HG03460 (cell line): ENCODE measurements around the gene ADGRV1.

ENCODE experiments used
- ATAC-seq: cut with Tn5 transposase; IDR thresholded peaks from one replicate; pipeline ENCODE4 v1.9.1; 2021; ENCODE audit not compliant: unreplicated experiment

The ADGRV1 gene

DNA sequence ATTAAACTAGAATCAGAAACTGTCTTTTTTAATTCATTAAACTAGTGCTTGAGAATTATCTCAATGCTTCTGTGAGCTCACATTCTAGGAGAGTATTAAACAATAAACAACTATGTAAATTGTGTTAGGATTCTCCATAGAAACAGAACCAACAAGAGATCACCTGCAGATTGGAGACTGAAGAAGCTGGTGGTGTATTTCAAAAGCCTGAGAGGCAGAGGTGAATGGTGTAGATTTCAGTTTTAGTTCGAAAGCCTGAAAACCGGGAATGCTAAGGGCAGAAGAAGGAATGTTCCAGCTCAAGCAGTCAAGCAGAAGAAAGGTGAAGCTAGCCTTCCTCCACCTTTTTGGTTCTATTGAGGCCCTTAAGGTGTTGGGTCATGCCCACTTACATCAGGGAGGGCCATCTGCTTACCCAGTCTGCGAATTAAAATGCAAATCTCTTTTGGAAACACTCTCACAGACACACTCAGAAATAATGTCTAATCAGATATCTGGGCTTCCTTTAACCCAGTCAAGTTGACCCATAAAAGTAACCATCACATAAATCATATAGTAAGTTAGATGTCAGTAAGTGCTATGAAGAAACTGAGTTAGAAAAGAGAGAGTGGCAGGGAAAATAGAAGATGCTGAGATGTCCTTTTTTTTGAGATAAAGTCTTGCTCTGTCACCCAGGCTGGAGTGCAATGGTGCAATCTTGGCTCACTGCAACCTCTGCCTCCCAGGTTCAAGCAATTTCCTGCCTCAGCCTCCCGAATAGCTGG lies 533.1 kb downstream of the ADGRV1 start:
- no peak for ATAC-seq

DNA sequence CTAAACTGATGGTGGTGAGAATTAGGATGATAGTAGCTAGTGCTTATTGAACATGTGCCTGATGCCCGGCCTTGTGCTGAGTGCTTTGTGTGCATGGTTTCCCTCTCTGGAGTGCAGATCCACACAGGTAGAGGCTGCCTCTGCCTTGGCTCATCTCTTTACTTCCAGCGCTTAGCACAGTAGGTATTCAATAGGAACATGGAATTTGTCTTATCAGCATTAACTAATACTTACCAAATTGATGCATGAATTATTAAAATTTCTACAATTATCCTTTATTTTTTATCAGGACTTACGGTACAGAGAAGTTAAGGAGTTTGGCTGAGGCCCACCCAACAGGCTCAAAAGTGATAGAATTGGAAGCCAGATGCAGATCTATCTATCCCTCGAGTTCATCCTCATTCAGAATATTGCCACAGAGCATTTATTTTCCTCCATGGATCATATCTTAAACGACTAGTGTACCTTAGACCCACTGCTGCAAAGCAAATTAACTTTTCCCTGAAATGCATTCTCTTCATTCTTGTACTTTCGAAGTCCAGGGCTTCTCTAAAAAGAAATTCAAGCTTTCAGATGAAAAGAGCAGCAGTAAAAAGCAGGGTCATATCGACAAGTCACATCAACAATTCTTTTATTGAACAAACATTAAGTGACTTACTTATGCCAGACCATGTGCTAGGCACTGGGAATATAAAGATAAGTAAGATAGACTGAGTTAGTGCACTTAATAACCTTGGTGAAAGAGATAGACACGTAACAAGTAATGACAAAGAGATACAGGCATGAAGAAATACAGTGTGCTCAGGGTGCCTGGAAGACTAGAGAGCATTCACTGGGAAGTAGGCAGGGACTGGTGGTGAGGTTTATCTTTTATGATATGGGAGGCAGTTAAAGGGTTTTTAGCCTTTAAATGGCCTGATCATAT lies 534.5 kb downstream of the ADGRV1 start:
- no peak for ATAC-seq

DNA sequence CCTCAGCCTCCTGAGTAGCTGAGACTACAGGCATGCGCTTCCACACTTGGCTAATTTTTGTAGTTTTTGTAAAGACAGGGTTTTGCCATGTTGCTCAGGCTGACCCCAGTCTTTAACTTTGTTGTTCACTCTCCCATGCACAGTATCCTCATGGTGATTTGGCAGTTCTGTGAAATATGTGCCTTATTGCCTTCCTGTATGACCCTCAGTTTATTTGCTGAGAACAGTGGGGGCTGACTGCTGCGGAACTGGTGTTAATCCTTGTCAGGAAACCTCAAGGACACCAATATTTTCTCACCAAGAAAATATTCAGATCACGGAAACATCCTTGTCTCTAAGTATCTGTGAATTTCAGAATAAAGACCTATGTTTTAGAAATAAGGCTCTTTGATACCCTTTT lies 536.7 kb downstream of the ADGRV1 start:
- no peak for ATAC-seq

- ATAC-seq = no peak
These were observed 537.3 kb downstream of the ADGRV1 start for GRCh38 chr5:91095786-91096385.

- ATAC-seq = no peak
These were observed 539.9 kb downstream of the ADGRV1 start for GRCh38 chr5:91098541-91098940.

- ATAC-seq = peak; percentile 96
These were observed 543.2 kb downstream of the ADGRV1 start for GRCh38 chr5:91101600-91102379.

- no peak for ATAC-seq
These were observed 544.9 kb downstream of the ADGRV1 start for GRCh38 chr5:91103353-91104061.

GRCh38 chr5:91104062-91104448 lies 545.5 kb downstream of the ADGRV1 start:
- no peak for ATAC-seq

GRCh38 chr5:91106842-91107511 lies 548.4 kb downstream of the ADGRV1 start:
- no peak for ATAC-seq

DNA sequence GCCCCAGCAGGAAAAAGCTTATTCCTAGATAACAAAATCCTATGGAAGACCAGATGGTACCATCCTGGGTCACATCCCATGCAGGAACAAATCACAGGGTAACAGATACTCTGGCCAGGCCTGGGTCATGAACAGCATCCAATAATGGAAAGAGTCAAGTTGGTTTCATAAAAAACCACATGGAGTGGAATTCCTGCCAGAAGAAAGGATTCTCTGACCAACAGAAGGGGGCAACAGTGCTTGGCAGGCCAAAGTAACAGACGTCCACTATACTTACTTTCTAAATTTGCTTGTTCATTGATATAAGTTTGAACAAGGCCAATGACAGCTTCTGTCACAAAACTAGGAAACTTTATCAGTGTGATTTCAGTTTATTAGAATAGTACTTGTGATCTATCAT lies 551.0 kb downstream of the ADGRV1 start:
- ATAC-seq = no peak

DNA sequence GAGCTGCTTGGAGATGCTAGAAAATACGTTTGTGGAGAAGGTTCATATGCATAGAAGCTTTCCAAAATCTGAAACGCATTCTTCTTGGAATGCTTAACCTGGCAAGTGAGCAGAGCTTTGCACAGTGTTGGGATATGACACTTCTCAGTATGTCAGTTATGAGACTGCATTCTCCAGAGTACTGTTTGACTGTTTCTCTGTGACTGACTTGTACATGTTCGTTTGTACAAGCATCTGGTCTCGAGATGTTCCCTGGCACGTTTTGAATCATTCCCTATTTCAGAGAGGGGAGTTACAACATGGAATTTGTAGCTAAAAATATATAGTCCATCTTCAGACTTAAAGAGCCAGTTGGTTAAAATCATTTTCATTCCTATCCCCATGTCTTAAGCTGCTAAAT lies 552.1 kb downstream of the ADGRV1 start:
- ATAC-seq = no peak

- no peak for ATAC-seq
These were observed 553.1 kb downstream of the ADGRV1 start for GRCh38 chr5:91111473-91112238.

GRCh38 chr5:91114658-91115057 lies 556.1 kb downstream of the ADGRV1 start:
- no peak for ATAC-seq

- no peak for ATAC-seq
These were observed 559.8 kb downstream of the ADGRV1 start for GRCh38 chr5:91118354-91118753.

DNA sequence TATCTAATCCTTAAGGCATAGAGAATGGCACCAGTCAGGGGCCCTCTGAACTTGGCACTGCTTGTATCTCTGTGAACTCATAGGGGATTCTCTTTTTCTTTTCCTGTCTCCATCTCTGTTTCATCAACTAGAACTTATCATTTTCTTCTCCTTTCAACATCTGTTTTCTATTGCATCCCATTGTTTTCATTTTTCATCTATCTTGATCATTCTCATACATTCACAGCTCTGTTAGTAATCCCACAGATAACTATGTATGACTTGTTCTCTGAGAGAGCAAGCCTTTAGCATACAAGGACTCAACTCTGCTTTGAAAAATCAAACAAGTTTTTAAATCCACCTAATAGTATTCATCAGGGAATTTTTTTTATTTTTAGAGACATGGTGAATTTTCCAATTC lies 560.2 kb downstream of the ADGRV1 start:
- ATAC-seq = no peak

- ATAC-seq = no peak
These were observed 560.6 kb downstream of the ADGRV1 start for GRCh38 chr5:91119217-91119616.

- ATAC-seq = no peak
These were observed 561.6 kb downstream of the ADGRV1 start for GRCh38 chr5:91119981-91120850.

DNA sequence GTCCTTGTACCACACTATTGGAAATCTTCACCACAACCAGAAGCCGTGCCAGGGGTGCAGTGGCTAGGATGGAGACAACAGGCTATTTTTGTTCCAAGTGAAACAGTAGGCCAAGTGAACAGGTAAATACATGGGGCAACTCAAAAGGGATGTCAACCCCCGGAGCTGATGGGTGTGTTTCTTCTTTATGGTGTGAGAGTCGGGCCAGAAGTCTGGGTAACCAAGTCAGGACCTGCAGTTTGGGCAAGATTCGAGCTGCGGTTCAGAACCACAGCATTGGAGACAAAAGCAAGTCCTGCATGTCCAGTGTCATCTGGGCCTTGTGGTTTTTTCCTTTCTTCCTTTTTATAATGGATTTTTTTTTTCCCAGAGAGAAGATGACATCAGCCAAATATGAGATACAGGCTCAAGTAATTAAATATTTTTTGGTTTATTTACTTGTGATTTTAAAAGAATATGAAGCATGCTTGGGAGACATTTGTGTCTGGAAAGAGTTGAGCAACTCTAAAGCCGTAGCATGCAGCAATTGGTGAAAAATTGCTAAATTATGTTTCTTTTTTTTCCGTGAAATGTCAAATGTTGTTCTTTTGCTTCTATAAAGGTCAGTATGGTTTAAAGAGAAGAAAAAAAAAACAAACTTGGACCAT lies 562.9 kb downstream of the ADGRV1 start:
- no peak for ATAC-seq
